ENCODE data around the gene ARHGAP12. TPM values are rescaled to one million over a fixed set of nuclear protein-coding genes. Genes with fewer than 3 reads are reported as not detected.

The ARHGAP12 gene
- total RNA-seq, 2 experiments from 2014 or later, result 11.8 to 14.5 TPM

DNA sequence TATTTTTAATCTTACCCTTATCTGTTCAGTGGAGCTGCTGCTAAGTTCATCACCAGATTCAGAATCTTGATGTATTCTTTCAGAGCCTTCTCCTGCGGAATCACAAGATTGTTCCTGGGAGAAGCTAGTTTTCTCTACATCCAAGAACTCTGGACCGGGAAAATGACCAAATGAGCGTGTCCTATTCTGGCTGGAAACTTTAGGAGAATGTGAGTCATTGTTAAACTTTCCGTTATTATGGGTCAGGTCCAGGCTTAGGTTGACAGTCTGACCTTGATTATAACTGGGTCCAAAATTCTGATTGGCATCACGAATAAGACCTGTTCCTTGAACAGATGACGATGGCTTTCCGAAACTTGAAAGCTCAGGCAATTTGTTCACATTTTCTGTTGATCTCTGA lies 20.5 kb downstream of the ARHGAP12 start:
- DNase-seq (ENCODE audit: low spot score), result no peak
- no peak overlapping the region for H3K27ac ChIP-seq (ENCODE audit: low read depth, low read length, poor library complexity, severe bottlenecking)
- 0 out of 2 replicates have a peak, but pooled peaks cover 6% of the 10 kb centered on the region for H3K79me2 ChIP-seq (ENCODE audit: insufficient read depth, low read depth, low read length)
- H3K36me3 ChIP-seq (ENCODE audit: insufficient read depth, low read length), result peaks cover 37% of the 10 kb centered on the region
- no peaks in the 10 kb centered on the region for H3K9me3 ChIP-seq (ENCODE audit: low read length)
- no peaks in the 10 kb centered on the region for H3K9me2 ChIP-seq (ENCODE audit: insufficient read depth, low read length)
- BruUV-seq (replicated peaks), result no TSS peak
- TF ChIP-seq, protein P1, sequence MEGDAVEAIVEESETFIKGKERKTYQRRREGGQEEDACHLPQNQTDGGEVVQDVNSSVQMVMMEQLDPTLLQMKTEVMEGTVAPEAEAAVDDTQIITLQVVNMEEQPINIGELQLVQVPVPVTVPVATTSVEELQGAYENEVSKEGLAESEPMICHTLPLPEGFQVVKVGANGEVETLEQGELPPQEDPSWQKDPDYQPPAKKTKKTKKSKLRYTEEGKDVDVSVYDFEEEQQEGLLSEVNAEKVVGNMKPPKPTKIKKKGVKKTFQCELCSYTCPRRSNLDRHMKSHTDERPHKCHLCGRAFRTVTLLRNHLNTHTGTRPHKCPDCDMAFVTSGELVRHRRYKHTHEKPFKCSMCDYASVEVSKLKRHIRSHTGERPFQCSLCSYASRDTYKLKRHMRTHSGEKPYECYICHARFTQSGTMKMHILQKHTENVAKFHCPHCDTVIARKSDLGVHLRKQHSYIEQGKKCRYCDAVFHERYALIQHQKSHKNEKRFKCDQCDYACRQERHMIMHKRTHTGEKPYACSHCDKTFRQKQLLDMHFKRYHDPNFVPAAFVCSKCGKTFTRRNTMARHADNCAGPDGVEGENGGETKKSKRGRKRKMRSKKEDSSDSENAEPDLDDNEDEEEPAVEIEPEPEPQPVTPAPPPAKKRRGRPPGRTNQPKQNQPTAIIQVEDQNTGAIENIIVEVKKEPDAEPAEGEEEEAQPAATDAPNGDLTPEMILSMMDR (conservative IDR thresholded peaks at IDR 0.05; ENCODE audit: low read length), result no peak
- H2AFZ ChIP-seq (ENCODE audit: low read length), result no peak overlapping the region
- ChIA-PET POLR2A (interaction anchor here (1.2 to 1.3 kb wide), 2 partner anchors 10 to 13 kb away, joined by 3 read pairs; no protein-coding TSS in a partner anchor), CTCF (ENCODE audit: unreplicated experiment) (no interaction called here)
- no peaks in the 10 kb centered on the region; the same call in 1 of the 2 replicates for H4K20me1 ChIP-seq (ENCODE audit: insufficient read depth, low read length)
- no peak overlapping the region for H3K4me3 ChIP-seq (ENCODE audit: low read depth, low read length, poor library complexity, severe bottlenecking)
- no peaks in the 10 kb centered on the region for H3K4me1 ChIP-seq (ENCODE audit: insufficient read depth, low read length, poor library complexity, severe bottlenecking)
- no peak overlapping the region for H3K4me2 ChIP-seq (ENCODE audit: low read length)
- intact Hi-C loops (cut with micrococcal nuclease; ENCODE audit: unreplicated experiment), result no loop called here

DNA sequence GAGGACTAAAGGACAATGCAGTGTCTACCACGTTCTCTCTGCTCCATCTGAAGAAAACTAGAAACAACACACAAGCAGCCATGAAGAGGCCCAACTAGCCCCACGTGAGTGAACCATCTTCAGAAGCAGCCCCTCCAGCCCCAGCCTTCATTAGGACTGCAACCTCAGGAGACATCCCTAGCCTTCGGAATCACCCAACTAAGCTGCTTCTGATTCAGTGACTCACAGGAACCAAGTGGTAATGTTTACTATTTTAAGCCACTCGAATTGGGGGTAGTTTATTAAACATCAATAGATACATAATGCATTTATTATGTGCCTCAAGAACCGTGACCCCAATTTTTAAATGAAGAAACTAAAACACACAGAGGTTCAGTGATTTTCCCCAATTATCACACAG lies 22.6 kb downstream of the ARHGAP12 start:
- no peak overlapping the region for H3K4me3 ChIP-seq (ENCODE audit: low read depth, low read length, poor library complexity, severe bottlenecking)
- BruUV-seq (replicated peaks), result no TSS peak
- peaks cover 37% of the 10 kb centered on the region for H3K36me3 ChIP-seq (ENCODE audit: insufficient read depth, low read length)
- H3K9me2 ChIP-seq (ENCODE audit: insufficient read depth, low read length), result no peaks in the 10 kb centered on the region
- intact Hi-C loops (cut with micrococcal nuclease; ENCODE audit: unreplicated experiment), result no loop called here
- no peaks in the 10 kb centered on the region; the same call in 1 of the 2 replicates for H4K20me1 ChIP-seq (ENCODE audit: insufficient read depth, low read length)
- H3K27ac ChIP-seq (ENCODE audit: low read depth, low read length, poor library complexity, severe bottlenecking), result no peak overlapping the region
- peaks cover 17% of the 10 kb centered on the region; the same call in 1 of the 2 replicates for H3K79me2 ChIP-seq (ENCODE audit: insufficient read depth, low read depth, low read length)
- CTCF ChIA-PET (ENCODE audit: unreplicated experiment), result interaction anchor here (0.6 kb wide), 1 partner anchor 23 kb away, joined by 3 read pairs; no protein-coding TSS in a partner anchor
- no peaks in the 10 kb centered on the region; the same call in 1 of the 2 replicates for H3K9me3 ChIP-seq (ENCODE audit: low read length)
- TF ChIP-seq EZH2phosphoT487 (IDR thresholded peaks at IDR 0.05; ENCODE audit: borderline replicate concordance, low read depth, low read length), result no peak
- TF ChIP-seq, protein P1 (conservative IDR thresholded peaks at IDR 0.05; ENCODE audit: low read length), result no peak
- no peak overlapping the region for H2AFZ ChIP-seq (ENCODE audit: low read length)
- no peaks in the 10 kb centered on the region for H3K4me1 ChIP-seq (ENCODE audit: insufficient read depth, low read length, poor library complexity, severe bottlenecking)
- DNase-seq (ENCODE audit: low spot score), result no peak
- POLR2A ChIA-PET, result interaction anchor here (0.6 kb wide), 1 partner anchor 22 kb away, joined by 4 read pairs; no protein-coding TSS in a partner anchor
- no peak overlapping the region for H3K4me2 ChIP-seq (ENCODE audit: low read length)

DNA sequence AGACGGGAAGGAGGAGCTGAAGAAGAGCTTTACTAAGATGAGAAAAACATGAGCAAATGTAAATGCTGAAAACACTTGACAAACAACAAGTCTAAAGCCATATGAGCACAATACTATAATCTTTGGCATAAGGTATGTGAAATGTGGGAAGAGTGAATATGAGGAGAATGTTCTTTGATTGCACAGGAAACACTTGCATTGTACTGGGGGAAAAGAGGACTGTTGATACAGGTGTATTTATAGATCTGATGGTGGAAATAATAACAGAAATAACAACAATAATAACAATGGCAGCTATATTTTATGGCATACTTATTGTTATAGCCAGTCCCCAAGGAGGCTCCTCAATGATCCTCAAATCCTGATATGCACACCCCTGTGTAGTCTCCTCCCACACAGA lies 23.0 kb downstream of the ARHGAP12 start:
- H3K36me3 ChIP-seq (ENCODE audit: insufficient read depth, low read length), result peaks cover 37% of the 10 kb centered on the region
- no peak overlapping the region for H3K4me2 ChIP-seq (ENCODE audit: low read length)
- no peaks in the 10 kb centered on the region; the same call in 1 of the 2 replicates for H4K20me1 ChIP-seq (ENCODE audit: insufficient read depth, low read length)
- no peaks in the 10 kb centered on the region; the same call in 1 of the 2 replicates for H3K9me3 ChIP-seq (ENCODE audit: low read length)
- DNase-seq (ENCODE audit: low spot score), result no peak
- intact Hi-C loops (cut with micrococcal nuclease; ENCODE audit: unreplicated experiment), result no loop called here
- H3K9me2 ChIP-seq (ENCODE audit: insufficient read depth, low read length), result no peaks in the 10 kb centered on the region
- H3K4me3 ChIP-seq (ENCODE audit: low read depth, low read length, poor library complexity, severe bottlenecking), result no peak overlapping the region
- H3K79me2 ChIP-seq (ENCODE audit: insufficient read depth, low read depth, low read length), result peaks cover 17% of the 10 kb centered on the region; the same call in 1 of the 2 replicates
- ChIA-PET POLR2A (no interaction called here), CTCF (ENCODE audit: unreplicated experiment) (no interaction called here)
- H3K27ac ChIP-seq (ENCODE audit: low read depth, low read length, poor library complexity, severe bottlenecking), result no peak overlapping the region
- no TSS peak for BruUV-seq (replicated peaks)
- no peak overlapping the region for H2AFZ ChIP-seq (ENCODE audit: low read length)
- H3K4me1 ChIP-seq (ENCODE audit: insufficient read depth, low read length, poor library complexity, severe bottlenecking), result no peaks in the 10 kb centered on the region
- TF ChIP-seq, protein P1 (conservative IDR thresholded peaks at IDR 0.05; ENCODE audit: low read length), result no peak
- TF ChIP-seq EZH2phosphoT487 (IDR thresholded peaks at IDR 0.05; ENCODE audit: borderline replicate concordance, low read depth, low read length), result no peak

All from OCI-LY7 (cell line).